Fibroblast of the aortic adventitia (primary cell): ENCODE measurements around the gene NWD2. TPM values are rescaled to one million over a fixed set of nuclear protein-coding genes. Genes with fewer than 3 reads are reported as not detected.

Source experiments
- DNase-seq: peaks from one replicate; pipeline ENCODE4 v3.0.0-alpha.2; 2010; ENCODE audit warnings: low read depth
- H3K4me3 ChIP-seq: 2 replicates; pipeline ENCODE4 v1.5.1; 2011; ENCODE audit warnings: low read depth, mild to moderate bottlenecking, control low read depth, low read length, moderate library complexity
- total RNA-seq: library from RNA; depleted of rRNA; stranded (reverse); fragments of >200 nt; gene quantifications from 2 replicates; pipeline ENCODE4 v1.2.3, GENCODE V29; 2012; ENCODE audit warnings: low replicate concordance
- TF ChIP-seq, protein P1 (sequence below): IDR thresholded peaks from 2 replicates; pipeline ENCODE4 v1.5.1; 2011; ENCODE audit warnings: mild to moderate bottlenecking, low read length, control low read depth, inconsistent platforms; ENCODE audit not compliant: insufficient read depth

Gene NWD2
- total RNA-seq, 1 donor = not detected

DNA sequence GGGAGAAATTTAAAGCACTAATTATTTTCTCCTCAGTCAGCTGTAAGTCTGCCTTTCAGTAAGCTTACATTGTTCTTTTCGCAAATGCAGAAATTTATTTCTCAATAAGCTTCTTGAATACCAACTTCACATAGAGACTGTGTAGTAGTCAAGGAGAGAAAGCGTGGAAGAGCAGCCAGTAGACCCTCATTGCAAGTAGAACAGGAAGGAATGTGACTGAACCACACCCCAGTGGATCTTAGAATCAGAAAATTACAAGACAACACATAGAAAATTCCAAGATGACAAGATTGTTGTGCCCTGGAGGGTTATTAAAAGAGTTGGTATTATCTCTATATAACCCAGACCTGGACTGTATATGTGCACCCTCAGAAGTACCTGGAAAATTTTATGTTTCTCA is 224.7 kb downstream of the NWD2 start:
- no peak overlapping the region for H3K4me3 ChIP-seq
- TF ChIP-seq, protein P1, sequence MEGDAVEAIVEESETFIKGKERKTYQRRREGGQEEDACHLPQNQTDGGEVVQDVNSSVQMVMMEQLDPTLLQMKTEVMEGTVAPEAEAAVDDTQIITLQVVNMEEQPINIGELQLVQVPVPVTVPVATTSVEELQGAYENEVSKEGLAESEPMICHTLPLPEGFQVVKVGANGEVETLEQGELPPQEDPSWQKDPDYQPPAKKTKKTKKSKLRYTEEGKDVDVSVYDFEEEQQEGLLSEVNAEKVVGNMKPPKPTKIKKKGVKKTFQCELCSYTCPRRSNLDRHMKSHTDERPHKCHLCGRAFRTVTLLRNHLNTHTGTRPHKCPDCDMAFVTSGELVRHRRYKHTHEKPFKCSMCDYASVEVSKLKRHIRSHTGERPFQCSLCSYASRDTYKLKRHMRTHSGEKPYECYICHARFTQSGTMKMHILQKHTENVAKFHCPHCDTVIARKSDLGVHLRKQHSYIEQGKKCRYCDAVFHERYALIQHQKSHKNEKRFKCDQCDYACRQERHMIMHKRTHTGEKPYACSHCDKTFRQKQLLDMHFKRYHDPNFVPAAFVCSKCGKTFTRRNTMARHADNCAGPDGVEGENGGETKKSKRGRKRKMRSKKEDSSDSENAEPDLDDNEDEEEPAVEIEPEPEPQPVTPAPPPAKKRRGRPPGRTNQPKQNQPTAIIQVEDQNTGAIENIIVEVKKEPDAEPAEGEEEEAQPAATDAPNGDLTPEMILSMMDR = no peak
- DNase-seq = no peak

DNA sequence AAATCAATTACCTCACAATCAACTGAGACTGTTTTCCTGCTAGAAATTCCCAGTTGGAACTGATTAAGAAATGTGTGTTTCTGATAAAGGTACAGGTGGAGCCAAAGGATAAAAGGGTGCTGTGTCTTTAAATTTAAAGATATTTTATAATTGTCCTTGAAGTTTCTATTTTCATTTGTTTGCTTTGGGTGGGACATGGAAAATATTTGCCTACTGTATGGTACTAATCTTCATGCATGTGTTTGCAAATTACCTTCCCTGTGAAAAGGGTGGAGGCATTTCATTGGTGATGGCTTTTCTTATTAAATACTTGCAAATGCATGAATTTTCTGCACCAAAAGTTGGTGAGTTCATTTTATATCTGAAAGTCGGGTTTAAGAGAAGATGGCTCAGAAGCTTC is 225.7 kb downstream of the NWD2 start:
- TF ChIP-seq, protein P1 = no peak
- no peak overlapping the region for H3K4me3 ChIP-seq
- no peak for DNase-seq

- TF ChIP-seq, protein P1 = no peak
- no peak overlapping the region for H3K4me3 ChIP-seq
- DNase-seq = no peak
Measured at GRCh38 chr4:37471093-37471492, 226.6 kb downstream of the NWD2 start.

GRCh38 chr4:37471971-37472370 is 227.4 kb downstream of the NWD2 start:
- no peak for DNase-seq
- H3K4me3 ChIP-seq = no peak overlapping the region
- TF ChIP-seq, protein P1 = no peak

DNA sequence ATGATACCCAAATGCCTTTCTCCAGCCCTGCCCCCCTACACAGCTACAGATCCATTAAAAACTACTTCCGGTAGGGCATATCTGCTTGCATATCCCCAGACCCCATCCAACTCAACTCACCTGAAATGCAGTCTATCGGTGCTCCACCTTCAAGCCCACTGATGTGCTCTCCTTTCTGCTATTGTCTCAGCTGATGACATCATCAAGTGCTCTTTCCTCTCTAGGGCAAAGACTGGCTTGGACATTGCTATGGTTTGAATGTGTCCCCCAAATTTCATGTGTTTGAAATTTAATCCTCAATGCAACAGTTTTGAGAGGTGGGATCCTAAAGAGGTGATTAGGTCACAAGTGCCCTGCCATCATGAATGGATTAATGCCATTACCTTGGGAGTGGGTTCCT is 229.3 kb downstream of the NWD2 start:
- DNase-seq = no peak
- H3K4me3 ChIP-seq = no peak overlapping the region
- TF ChIP-seq, protein P1 = no peak

GRCh38 chr4:37475087-37475486 is 230.5 kb downstream of the NWD2 start:
- no peak overlapping the region for H3K4me3 ChIP-seq
- DNase-seq = no peak
- TF ChIP-seq, protein P1 = no peak

GRCh38 chr4:37475776-37476175 is 231.2 kb downstream of the NWD2 start:
- TF ChIP-seq, protein P1 = no peak
- no peak for DNase-seq
- H3K4me3 ChIP-seq = no peak overlapping the region
